Measurements from ENCODE around the gene PTPRD.

The PTPRD gene

GRCh38 chr9:10612641-10613398 lies at the start of gene PTPRD:
TSS of gene PTPRD (minus strand) at chr9:10613002.
- no peak for DNase-seq (ENCODE audit: low read depth)

GRCh38 chr9:10661994-10662393 lies 49.2 kb upstream of the PTPRD start:
- no peak for DNase-seq (ENCODE audit: low read depth)

- DNase-seq (ENCODE audit: low read depth), result no peak
Measured at GRCh38 chr9:10661376-10661775, 48.6 kb upstream of the PTPRD start.

GRCh38 chr9:10651012-10651411 lies 38.2 kb upstream of the PTPRD start:
- DNase-seq (ENCODE audit: low read depth), result no peak

- no peak for DNase-seq (ENCODE audit: low read depth)
Measured at GRCh38 chr9:10649076-10649475, 36.3 kb upstream of the PTPRD start.

- no peak for DNase-seq (ENCODE audit: low read depth)
Measured at GRCh38 chr9:10633785-10634184, 21.0 kb upstream of the PTPRD start.

GRCh38 chr9:10614196-10614800 lies 1.5 kb upstream of the PTPRD start:
- DNase-seq (ENCODE audit: low read depth), result no peak

GRCh38 chr9:10613419-10613818 lies 617 bp upstream of the PTPRD start:
- no peak for DNase-seq (ENCODE audit: low read depth)

- DNase-seq (ENCODE audit: low read depth), result no peak
Measured at GRCh38 chr9:10605388-10605787, 7.4 kb downstream of the PTPRD start.

- no peak for DNase-seq (ENCODE audit: low read depth)
Measured at GRCh38 chr9:10604927-10605326, 7.9 kb downstream of the PTPRD start.

GRCh38 chr9:10597801-10598200 lies 15.0 kb downstream of the PTPRD start:
- no peak for DNase-seq (ENCODE audit: low read depth)

- DNase-seq (ENCODE audit: low read depth), result no peak
Measured at GRCh38 chr9:10594482-10594881, 18.3 kb downstream of the PTPRD start.

GRCh38 chr9:10586407-10586806 lies 26.4 kb downstream of the PTPRD start:
- DNase-seq (ENCODE audit: low read depth), result no peak

- no peak for DNase-seq (ENCODE audit: low read depth)
Measured at GRCh38 chr9:10571699-10572098, 41.1 kb downstream of the PTPRD start.

GRCh38 chr9:10566848-10567247 lies 46.0 kb downstream of the PTPRD start:
- no peak for DNase-seq (ENCODE audit: low read depth)

- DNase-seq (ENCODE audit: low read depth), result no peak
Measured at GRCh38 chr9:10562581-10563343, 50.0 kb downstream of the PTPRD start.

GRCh38 chr9:10548348-10548747 lies 64.5 kb downstream of the PTPRD start:
- no peak for DNase-seq (ENCODE audit: low read depth)

GRCh38 chr9:10538073-10538472 lies 74.7 kb downstream of the PTPRD start:
- DNase-seq (ENCODE audit: low read depth), result no peak

- no peak for DNase-seq (ENCODE audit: low read depth)
Measured at GRCh38 chr9:10534850-10535249, 78.0 kb downstream of the PTPRD start.

GRCh38 chr9:10525972-10526371 lies 86.8 kb downstream of the PTPRD start:
- DNase-seq (ENCODE audit: low read depth), result no peak

GRCh38 chr9:10523164-10523563 lies 89.6 kb downstream of the PTPRD start:
- DNase-seq (ENCODE audit: low read depth), result no peak

- no peak for DNase-seq (ENCODE audit: low read depth)
Measured at GRCh38 chr9:10512144-10512543, 100.7 kb downstream of the PTPRD start.

GRCh38 chr9:10488937-10489336 lies 123.9 kb downstream of the PTPRD start:
- DNase-seq (ENCODE audit: low read depth), result no peak
